Psoas muscle (tissue), 8 donors: Measurements from ENCODE around the gene ASB13. TPM values are rescaled to one million over a fixed set of nuclear protein-coding genes. Genes with fewer than 3 reads are reported as not detected.
A peak's percentile ranks its signal among the peaks of the same experiment; 100 is the strongest.

Experiments
- ATAC-seq, 4 donors: fragments of 200-7000 bp; cut with Tn5 transposase; one replicate each; pipeline ENCODE4 v1.9.1; 2020; ENCODE audit warnings: moderate library complexity in 3 of 4, mild to moderate bottlenecking in 2 of 4
- DNase-seq, 2 donors: peaks; one replicate each; pipeline ENCODE4 v3.0.0-alpha.2; 2020
- H3K27ac ChIP-seq: fragments of 200-600 bp; one replicate; pipeline ENCODE4 v1.8.0; 2022
- H3K27me3 ChIP-seq, 3 donors: fragments of 200-600 bp in 1 of 3; one replicate each; pipeline versions ENCODE4 v1.6.1 to v1.8.0; 2013 to 2022; ENCODE audit warnings: low read length in 2 of 3, mild to moderate bottlenecking in 2 of 3, moderate library complexity in 1 of 3; ENCODE audit not compliant: insufficient read depth in 3 of 3
- H3K36me3 ChIP-seq, 2 donors: fragments of 200-600 bp in 1 of 2; one replicate each; pipeline versions ENCODE4 v1.6.1 to v1.8.0; 2013 to 2022; ENCODE audit warnings: low read depth in 1 of 2, mild to moderate bottlenecking in 1 of 2, moderate library complexity in 1 of 2; ENCODE audit not compliant: insufficient read depth in 1 of 2
- H3K4me1 ChIP-seq: fragments of 200-600 bp; one replicate; pipeline ENCODE4 v1.8.0; 2022
- H3K4me3 ChIP-seq: fragments of 200-600 bp; one replicate; pipeline ENCODE4 v1.8.0; 2022; ENCODE audit warnings: mild to moderate bottlenecking
- H3K9me3 ChIP-seq: fragments of 200-600 bp; one replicate; pipeline ENCODE4 v1.8.0; 2022
- WGBS, 3 donors: extraction: QIAGEN DNeasy Blood & Tissue Kit; methylation state at CpG; one replicate each; pipeline versions ENCODE4 v1.1.6 to v1.1.7; 2013; 5-methylcytosine and 5-hydroxymethylcytosine counted together
- intact Hi-C, 2 donors: fragments of 100-400 bp; cut with DNase I; formaldehyde crosslinking; loops; one replicate each; pipeline versions ENCODE4 v1.11.0 to v1.14.2; 2022
- polyA plus RNA-seq, 3 donors: library from polyadenylated mRNA; stranded (reverse); fragments of 200-250 nt; gene quantifications; one replicate each; pipeline ENCODE4 v1.2.3, GENCODE V29; 2013
- total RNA-seq, 4 donors: library from RNA; stranded (reverse); fragmentation: NEBNext Ultra II Directional in 2 of 4; extraction: Animal tissue kit (Norgen Biotek cat#: 25700) in 2 of 4; gene quantifications; one replicate each; pipeline versions ENCODE4 v1.2.1 to v1.2.4, GENCODE V29; 2021 to 2023
- TF ChIP-seq, protein P1 (sequence below): fragments of 200-600 bp; IDR thresholded peaks from one replicate; pipeline ENCODE4 v1.8.0; 2022; ENCODE audit warnings: antibody characterized with exemption
- donor health status: healthy with polysubstance abuse.
- donor health status: DM: no; HTN: no; CAD: no; lungs with moderate emphysema.
- donor health status: Bipolar disorder and iron deficiency.
- donor health status: healthy.
- donor health status: DM: yes; HTN: yes; CAD: no.
- donor health status: DM: no; HTN: no; CAD: no.
- donor health status: DM: no; HTN: no; CAD: no.
- donor health status: DM: yes; HTN: yes; CAD: no.

Gene ASB13
- total and polyA plus RNA-seq, 7 donors = 9.8 to 20.8 (median 14.2) TPM

DNA sequence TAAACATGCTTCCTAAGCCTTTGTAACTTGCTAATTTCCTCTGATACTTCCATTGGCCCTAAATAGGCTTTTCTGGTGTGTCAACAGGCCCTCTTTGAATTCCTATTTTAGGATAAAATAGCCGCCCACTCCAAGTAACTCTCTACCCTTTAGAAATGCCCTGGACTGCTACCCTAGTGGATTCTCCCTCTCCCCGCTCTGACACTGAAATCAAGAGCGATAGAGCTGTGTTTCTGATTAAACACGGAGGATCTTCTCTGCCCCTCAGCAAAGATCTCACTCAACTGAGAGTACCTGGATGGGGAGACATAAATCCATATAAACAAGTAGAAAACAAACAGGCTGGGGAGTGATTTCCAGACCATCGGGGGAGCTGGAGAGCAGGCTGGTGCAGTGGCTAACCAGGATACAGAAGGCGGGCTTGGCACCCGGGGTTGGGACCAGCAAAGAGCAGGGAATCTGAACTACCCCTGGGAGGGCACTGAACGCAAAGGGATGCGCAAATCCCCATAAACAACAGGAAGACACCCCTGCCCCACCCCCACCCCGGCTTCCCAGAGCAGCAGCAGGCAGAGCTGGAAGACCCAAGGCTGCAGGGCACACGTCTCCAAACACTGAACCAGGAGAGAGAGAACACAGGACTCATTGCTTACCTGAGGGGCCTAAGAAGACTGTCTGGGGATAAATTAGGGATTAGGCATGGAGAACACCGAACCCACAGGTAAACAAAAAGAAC lies 2.5 kb downstream of the ASB13 start:
- peaks cover 10% of the 10 kb centered on the region for H3K4me1 ChIP-seq
- TF ChIP-seq, protein P1, sequence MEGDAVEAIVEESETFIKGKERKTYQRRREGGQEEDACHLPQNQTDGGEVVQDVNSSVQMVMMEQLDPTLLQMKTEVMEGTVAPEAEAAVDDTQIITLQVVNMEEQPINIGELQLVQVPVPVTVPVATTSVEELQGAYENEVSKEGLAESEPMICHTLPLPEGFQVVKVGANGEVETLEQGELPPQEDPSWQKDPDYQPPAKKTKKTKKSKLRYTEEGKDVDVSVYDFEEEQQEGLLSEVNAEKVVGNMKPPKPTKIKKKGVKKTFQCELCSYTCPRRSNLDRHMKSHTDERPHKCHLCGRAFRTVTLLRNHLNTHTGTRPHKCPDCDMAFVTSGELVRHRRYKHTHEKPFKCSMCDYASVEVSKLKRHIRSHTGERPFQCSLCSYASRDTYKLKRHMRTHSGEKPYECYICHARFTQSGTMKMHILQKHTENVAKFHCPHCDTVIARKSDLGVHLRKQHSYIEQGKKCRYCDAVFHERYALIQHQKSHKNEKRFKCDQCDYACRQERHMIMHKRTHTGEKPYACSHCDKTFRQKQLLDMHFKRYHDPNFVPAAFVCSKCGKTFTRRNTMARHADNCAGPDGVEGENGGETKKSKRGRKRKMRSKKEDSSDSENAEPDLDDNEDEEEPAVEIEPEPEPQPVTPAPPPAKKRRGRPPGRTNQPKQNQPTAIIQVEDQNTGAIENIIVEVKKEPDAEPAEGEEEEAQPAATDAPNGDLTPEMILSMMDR = no peak
- H3K27ac ChIP-seq = no peak overlapping the region
- 69 to 76% (median 69%) methylated on average over 12 of the region's 12 CpGs for WGBS, 3 donors
- DNase-seq (no peak), ATAC-seq (no peak)
- intact Hi-C loops = no loop called here
- H3K9me3 ChIP-seq = no peaks in the 10 kb centered on the region
- no peaks in the 10 kb centered on the region for H3K27me3 ChIP-seq
- no peak overlapping the region for H3K4me3 ChIP-seq
- no peaks in the 10 kb centered on the region for H3K36me3 ChIP-seq

DNA sequence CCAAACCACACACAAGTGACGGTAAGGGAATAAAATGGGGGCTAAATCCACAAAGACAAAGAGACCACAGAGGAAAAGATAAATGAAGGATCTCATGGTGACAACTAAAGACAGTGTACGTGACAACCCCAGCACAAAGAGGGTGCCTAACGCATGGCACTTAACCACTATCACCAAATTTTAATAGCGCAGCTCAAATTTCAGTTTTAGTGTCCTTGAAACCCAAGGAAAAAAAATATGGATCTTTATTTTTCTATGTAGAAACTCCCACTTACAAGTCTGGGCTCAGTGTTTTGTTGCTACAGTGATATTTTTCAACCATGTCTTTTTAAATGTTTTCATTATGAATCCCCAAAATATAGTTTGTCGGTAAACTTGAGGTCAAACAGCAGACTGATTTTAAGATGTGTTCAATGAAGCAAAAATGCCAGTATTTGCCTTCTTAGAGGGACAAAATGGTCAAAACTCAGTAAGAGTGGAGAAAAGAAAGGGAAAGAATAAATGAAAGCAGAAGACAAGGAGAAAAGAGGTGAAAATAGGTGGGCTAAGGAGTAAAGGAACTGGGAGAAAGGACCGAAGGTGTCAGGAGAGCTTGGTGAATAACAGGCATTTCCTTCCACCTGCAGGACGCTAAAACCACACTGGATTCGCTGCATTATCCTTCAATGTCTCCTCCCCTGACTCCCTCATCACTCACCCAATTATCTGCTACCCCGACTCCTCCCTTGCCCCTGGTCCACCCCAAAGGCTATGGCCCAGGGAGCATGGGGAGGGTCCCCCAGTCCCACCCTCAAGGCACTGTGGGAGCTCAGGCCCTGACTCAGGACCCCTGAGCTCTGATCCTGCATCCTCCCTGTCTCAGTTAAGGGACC lies 3.5 kb downstream of the ASB13 start:
- H3K4me1 ChIP-seq = peaks cover 10% of the 10 kb centered on the region
- no peak overlapping the region for H3K4me3 ChIP-seq
- H3K9me3 ChIP-seq = no peaks in the 10 kb centered on the region
- H3K36me3 ChIP-seq = no peaks in the 10 kb centered on the region
- no peaks in the 10 kb centered on the region for H3K27me3 ChIP-seq
- intact Hi-C loops = no loop called here
- TF ChIP-seq, protein P1 = no peak
- no peak overlapping the region for H3K27ac ChIP-seq
- no peak for DNase-seq
- WGBS, 3 donors = 86 to 91% (median 90%) methylated on average over 9 of the region's 9 CpGs
- no peak for ATAC-seq

DNA sequence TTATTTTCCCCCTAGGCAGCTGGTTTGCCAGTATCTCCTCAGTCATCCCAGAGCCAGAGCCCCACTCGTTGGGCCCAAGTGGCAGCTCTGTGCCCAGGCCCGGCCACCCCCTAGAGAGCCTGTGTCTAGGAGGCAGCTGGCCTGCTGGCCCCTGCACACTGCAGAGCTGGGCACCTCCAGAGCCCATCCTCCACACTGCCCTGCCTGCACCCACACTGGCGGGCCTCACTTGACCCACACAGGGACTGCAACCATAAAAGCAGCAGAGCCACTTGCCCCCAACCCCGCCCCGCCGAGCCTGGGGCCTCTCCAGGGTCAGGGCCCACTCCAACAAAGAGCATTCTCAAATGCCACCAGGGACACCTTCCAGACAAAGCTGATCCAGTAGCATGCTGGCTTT lies 5.4 kb downstream of the ASB13 start:
- 64 to 72% (median 64%) methylated on average over 4 to 6 of the region's 6 CpGs for WGBS, 3 donors
- ATAC-seq = no peak
- no peaks in the 10 kb centered on the region for H3K36me3 ChIP-seq
- intact Hi-C loops = no loop called here
- peaks cover 6% of the 10 kb centered on the region for H3K4me1 ChIP-seq
- no peaks in the 10 kb centered on the region for H3K27me3 ChIP-seq
- no peak overlapping the region for H3K4me3 ChIP-seq
- no peak for DNase-seq
- no peak overlapping the region for H3K27ac ChIP-seq
- H3K9me3 ChIP-seq = no peaks in the 10 kb centered on the region
- TF ChIP-seq, protein P1 = no peak

DNA sequence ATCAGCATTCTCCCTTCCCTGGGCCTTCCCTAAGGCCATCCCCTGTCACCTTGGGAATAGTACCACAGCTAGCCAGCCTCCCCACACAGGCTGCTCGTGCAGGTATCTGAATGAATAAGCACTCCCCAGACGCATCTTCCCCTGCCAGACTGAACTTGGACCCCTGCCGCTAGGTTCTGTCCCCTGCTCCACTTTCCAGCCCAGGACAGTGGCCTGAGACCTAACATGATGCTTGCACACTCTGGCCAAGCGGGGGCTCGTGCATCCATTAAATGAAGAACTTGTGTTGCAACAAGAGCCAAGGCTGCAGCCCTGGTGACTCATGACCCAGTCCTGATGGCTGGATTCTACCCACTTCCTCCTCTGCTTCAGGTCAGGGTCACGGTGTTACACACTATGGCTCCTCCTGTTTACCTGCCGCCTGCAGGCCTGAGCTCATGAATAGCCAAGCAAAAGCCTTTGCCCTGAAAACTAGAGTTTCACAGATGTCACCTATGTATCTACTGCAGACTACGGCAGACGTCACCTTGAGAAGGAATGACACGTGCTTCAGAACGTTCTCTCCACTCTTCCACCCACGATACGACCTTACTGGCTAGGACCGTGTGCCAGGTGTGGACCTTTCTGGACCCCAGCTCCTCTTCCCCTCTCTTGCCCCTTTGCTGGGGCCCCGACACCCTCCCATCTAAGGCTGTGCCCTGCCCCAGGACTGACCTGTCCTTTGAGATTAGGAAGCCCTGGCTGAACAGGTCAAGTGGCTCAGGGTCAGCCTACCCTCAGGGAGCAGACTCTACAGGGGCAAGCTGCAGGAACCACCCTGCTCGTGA lies 6.5 kb downstream of the ASB13 start:
- TF ChIP-seq, protein P1 = no peak
- no peak overlapping the region for H3K27ac ChIP-seq
- no peaks in the 10 kb centered on the region for H3K4me1 ChIP-seq
- H3K36me3 ChIP-seq = no peaks in the 10 kb centered on the region
- H3K27me3 ChIP-seq = no peaks in the 10 kb centered on the region
- H3K4me3 ChIP-seq = no peak overlapping the region
- WGBS, 3 donors = 60 to 74% (median 66%) methylated on average over 16 of the region's 16 CpGs
- peak; percentile 61 to 88 (median 79) for ATAC-seq
- intact Hi-C loops = no loop called here
- DNase-seq = peak; percentile 62 to 68
- no peaks in the 10 kb centered on the region for H3K9me3 ChIP-seq
